Measurements from ENCODE around the gene MBOAT2. TPM values are rescaled to one million over a fixed set of nuclear protein-coding genes. Genes with fewer than 3 reads are reported as not detected.

Gene MBOAT2
- total RNA-seq, 4 donors from 2014 or later = 0.83 to 5.8 (median 3.9) TPM

- Histone ChIP-seq H3K4me3 (no peak overlapping the region), H3K27me3 (no peaks in the 10 kb centered on the region), H3K9me3 (no peaks in the 10 kb centered on the region), H3K36me3 (no peaks in the 10 kb centered on the region), H3K27ac (no peak overlapping the region), H3K4me1 (peaks cover 5 to 11% of the 10 kb centered on the region in 2 donors)
- intact Hi-C loops (cut with DNase I; ENCODE audit: low total_unique reads) = no loop called here
- DNase-seq (no peak), ATAC-seq (no peak)
- no peak for TF ChIP-seq CTCF (IDR thresholded peaks at IDR 0.05 in 4 of 5, conservative IDR thresholded peaks at IDR 0.05 in 1 of 5)
- TF ChIP-seq POLR2A (IDR thresholded peaks at IDR 0.05) = no peak
- in situ Hi-C loops (cut with MboI; ENCODE audit: low sequenced_read_pairs in 4 of 4) = no loop called here
Measured at GRCh38 chr2:8882094-8882493, 121.4 kb downstream of the MBOAT2 start.

GRCh38 chr2:8877894-8878293 lies 125.6 kb downstream of the MBOAT2 start:
- H3K27me3 ChIP-seq = no peaks in the 10 kb centered on the region
- H3K4me3 ChIP-seq = no peak overlapping the region
- no peaks in the 10 kb centered on the region for H3K9me3 ChIP-seq
- no peak for TF ChIP-seq CTCF (IDR thresholded peaks at IDR 0.05 in 4 of 5, conservative IDR thresholded peaks at IDR 0.05 in 1 of 5)
- TF ChIP-seq POLR2A (IDR thresholded peaks at IDR 0.05) = no peak
- no peaks in the 10 kb centered on the region for H3K4me1 ChIP-seq
- intact Hi-C loops (cut with DNase I; ENCODE audit: low total_unique reads) = no loop called here
- in situ Hi-C loops (cut with MboI; ENCODE audit: low sequenced_read_pairs in 4 of 4) = loop anchor here in 2 of 4 donors (10.0 kb wide), 1 partner anchor 257 kb away; no protein-coding TSS in a partner anchor
- H3K27ac ChIP-seq = no peak overlapping the region
- no peaks in the 10 kb centered on the region for H3K36me3 ChIP-seq
- DNase-seq (no peak), ATAC-seq (no peak)

- H3K9me3 ChIP-seq = no peaks in the 10 kb centered on the region
- no peak overlapping the region for H3K27ac ChIP-seq
- no peaks in the 10 kb centered on the region for H3K36me3 ChIP-seq
- TF ChIP-seq CTCF (IDR thresholded peaks at IDR 0.05 in 4 of 5, conservative IDR thresholded peaks at IDR 0.05 in 1 of 5) (no peak), POLR2A (IDR thresholded peaks at IDR 0.05) (no peak)
- no peaks in the 10 kb centered on the region for H3K27me3 ChIP-seq
- DNase-seq = no peak
- in situ Hi-C loops (cut with MboI; ENCODE audit: low sequenced_read_pairs in 4 of 4) (loop anchor here in 2 of 4 donors (10.0 kb wide), 1 partner anchor 257 kb away; no protein-coding TSS in a partner anchor), intact Hi-C loops (cut with DNase I; ENCODE audit: low total_unique reads) (no loop called here)
- no peak overlapping the region for H3K4me3 ChIP-seq
- ATAC-seq = no peak
- no peaks in the 10 kb centered on the region for H3K4me1 ChIP-seq
Measured at GRCh38 chr2:8877332-8877731, 126.2 kb downstream of the MBOAT2 start.

GRCh38 chr2:8876628-8877027 lies 126.9 kb downstream of the MBOAT2 start:
- in situ Hi-C loops (cut with MboI; ENCODE audit: low sequenced_read_pairs in 4 of 4) = loop anchor here in 2 of 4 donors (10.0 kb wide), 1 partner anchor 258 kb away; no protein-coding TSS in a partner anchor
- intact Hi-C loops (cut with DNase I; ENCODE audit: low total_unique reads) = no loop called here
- H3K27ac ChIP-seq = no peak overlapping the region
- H3K4me3 ChIP-seq = no peak overlapping the region
- no peaks in the 10 kb centered on the region for H3K4me1 ChIP-seq
- no peaks in the 10 kb centered on the region for H3K9me3 ChIP-seq
- no peak for TF ChIP-seq POLR2A (IDR thresholded peaks at IDR 0.05)
- TF ChIP-seq CTCF (IDR thresholded peaks at IDR 0.05 in 4 of 5, conservative IDR thresholded peaks at IDR 0.05 in 1 of 5) = no peak
- no peak for ATAC-seq
- H3K27me3 ChIP-seq = no peaks in the 10 kb centered on the region
- no peak for DNase-seq
- H3K36me3 ChIP-seq = no peaks in the 10 kb centered on the region
